Erythroblast (primary cell): ENCODE results near the gene PIF1.

Source experiments
- DNase-seq, 2 experiments: peaks; one replicate each; lab custom pipeline; 2025; lab: John Stamatoyannopoulos, UW
- GATA1 ChIP-seq: IDR thresholded peaks from 2 replicates; pipeline ENCODE4 v1.6.1; 2011; ENCODE audit warnings: low read depth, mild to moderate bottlenecking, control low read depth, low read length, moderate library complexity
- POLR2A ChIP-seq: IDR thresholded peaks from 2 replicates; pipeline ENCODE4 v1.6.1; 2011; ENCODE audit warnings: mild to moderate bottlenecking, low read length

The PIF1 gene, protein sequence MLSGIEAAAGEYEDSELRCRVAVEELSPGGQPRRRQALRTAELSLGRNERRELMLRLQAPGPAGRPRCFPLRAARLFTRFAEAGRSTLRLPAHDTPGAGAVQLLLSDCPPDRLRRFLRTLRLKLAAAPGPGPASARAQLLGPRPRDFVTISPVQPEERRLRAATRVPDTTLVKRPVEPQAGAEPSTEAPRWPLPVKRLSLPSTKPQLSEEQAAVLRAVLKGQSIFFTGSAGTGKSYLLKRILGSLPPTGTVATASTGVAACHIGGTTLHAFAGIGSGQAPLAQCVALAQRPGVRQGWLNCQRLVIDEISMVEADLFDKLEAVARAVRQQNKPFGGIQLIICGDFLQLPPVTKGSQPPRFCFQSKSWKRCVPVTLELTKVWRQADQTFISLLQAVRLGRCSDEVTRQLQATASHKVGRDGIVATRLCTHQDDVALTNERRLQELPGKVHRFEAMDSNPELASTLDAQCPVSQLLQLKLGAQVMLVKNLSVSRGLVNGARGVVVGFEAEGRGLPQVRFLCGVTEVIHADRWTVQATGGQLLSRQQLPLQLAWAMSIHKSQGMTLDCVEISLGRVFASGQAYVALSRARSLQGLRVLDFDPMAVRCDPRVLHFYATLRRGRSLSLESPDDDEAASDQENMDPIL

DNA sequence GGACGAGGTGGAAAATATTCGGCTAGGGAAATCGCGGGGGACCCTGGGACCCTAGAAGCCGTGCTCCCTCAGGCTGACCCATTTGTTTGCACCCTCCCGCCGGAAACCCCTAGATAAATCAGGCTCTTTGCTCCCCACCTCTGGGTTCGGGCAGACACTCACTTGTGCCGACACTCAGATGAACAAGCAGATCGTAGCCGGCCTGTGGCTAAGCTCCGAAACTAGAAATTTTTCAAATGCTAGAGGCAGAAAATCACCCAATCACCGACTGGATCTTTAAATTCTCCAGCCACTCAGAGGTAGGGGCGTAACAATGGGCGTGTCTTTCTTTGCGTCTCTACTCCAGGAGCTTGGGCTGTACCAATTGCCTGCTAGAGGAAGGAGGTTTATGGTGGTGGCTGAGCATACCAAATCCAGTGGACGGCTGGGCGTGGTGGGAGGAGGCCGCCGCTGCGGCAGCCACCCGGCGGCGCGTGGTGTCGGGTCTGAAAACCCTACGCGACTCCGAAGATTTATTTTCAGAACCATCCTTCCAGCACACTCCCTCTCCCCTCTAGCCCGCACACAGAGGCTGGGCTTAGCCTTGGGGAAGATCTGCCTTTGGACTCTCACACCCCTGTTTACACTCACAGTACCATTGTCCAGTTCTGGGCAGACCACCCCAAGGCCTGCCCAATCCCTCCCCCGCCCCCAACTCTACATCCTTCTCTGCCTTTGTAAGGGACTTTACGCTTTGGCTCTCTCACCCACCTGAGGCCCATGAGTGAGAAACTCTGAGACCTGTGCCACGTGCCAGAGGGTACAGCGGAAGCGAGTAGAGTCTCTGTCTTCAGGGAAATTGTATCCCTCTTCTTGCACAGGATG lies at the start of gene PIF1:
TSS of gene PIF1 (minus strand) at position 217 of the 864 bp plus-strand sequence. CDS start 1,312 bp downstream, outside the sequence.
- TF ChIP-seq POLR2A (peak; percentile 91), GATA1 (no peak)
- DNase-seq = peak; percentile 98 to 99

DNA sequence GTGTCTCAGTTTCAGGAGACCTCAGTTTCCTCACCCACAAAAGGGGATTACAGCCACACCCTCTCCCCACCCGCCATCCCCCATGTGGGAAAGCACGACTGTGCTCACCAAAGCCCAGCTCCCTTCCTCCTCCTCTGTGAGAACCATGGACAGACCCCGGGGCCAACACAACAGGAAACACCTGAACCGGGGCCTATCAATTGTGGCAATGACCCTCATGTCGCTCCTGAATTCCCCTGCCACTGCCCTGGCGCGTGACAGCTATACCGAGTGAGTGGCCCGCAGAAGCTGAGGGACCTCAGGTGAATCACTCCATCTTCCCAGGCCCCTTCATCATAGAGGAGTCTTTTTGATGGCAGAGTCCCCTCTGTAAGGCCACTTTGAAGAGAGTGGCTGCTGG lies 44.9 kb upstream of the PIF1 start:
- no peak for DNase-seq

DNA sequence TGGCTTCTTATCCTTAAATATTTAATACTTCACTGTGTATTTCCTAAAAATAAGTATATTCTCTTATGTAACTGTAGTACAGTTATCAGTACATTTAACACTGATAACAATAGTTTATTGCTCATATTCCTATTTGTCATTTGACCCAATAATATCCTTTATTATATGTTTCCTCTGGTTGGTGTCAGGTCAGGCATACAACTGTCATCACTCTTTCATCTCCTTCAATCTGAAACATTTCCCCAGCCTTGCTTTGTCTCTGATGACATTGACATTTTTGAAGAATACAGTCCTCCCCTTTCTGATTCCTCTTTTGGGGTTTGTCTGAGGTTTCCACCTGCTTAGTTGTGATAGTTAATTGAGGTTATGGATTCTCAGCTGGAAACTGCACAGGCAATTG lies 44.1 kb upstream of the PIF1 start:
- DNase-seq = no peak
- TF ChIP-seq POLR2A (no peak), GATA1 (no peak)

More for the DNA sequence above, 44.9 kb upstream of the PIF1 start:
- TF ChIP-seq GATA1 (no peak), POLR2A (no peak)

DNA sequence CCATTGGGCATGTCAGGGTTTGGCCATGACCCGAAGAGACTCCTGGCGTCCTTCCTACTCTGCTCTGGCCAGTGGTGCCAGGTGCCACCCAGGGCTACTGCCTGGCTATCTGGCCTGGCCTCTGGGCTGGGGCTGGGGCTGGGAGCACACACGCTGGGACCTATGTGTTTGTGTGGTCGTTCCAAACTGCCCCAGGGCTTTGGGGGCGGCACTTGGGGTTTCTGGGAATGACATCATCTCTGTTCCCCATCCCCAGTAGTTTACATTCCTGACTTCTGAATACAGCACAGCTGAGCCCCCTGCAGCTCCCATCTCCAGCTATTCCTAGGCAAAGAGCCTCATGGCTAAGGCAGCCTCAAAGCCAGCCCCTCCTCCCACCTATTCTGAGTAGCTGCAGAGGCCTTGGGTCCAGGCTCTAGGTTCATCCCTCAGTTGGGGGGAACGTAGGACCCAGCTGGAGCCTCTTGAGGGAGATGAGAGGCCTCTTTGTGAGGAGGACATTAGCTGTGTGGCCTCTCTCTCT lies 40.6 kb upstream of the PIF1 start:
- TF ChIP-seq GATA1 (no peak), POLR2A (no peak)
- no peak for DNase-seq

DNA sequence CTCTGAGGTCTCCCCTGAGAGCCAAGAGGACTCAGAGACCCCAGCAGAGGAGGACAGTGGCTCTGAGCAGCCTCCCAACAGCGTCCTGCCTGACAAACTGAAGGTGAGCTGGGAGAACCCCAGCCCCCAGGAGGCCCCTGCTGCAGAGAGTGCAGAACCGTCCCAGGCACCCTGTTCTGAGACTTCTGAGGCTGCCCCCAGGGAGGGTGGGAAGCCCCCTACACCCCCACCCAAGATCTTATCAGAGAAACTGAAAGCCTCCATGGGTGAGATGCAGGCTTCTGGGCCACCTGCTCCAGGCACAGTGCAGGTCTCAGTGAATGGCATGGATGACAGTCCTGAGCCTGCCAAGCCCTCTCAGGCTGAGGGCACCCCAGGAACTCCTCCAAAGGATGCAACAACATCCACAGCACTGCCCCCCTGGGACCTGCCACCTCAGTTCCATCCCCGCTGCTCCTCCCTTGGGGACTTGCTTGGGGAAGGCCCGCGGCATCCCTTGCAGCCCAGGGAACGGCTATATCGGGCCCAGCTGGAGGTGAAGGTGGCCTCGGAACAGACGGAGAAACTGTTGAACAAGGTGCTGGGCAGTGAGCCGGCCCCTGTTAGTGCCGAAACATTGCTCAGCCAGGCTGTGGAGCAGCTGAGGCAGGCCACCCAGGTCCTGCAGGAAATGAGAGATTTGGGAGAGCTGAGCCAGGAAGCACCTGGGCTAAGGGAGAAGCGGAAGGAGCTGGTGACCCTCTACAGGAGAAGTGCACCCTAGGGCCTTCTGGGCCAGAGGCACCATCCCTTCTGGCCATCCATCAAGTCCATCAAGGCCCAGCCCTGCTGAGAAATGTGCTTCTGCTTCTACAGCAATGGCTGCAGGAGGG lies 39.9 kb upstream of the PIF1 start:
- DNase-seq = no peak
- no peak for TF ChIP-seq POLR2A
- no peak for TF ChIP-seq GATA1

DNA sequence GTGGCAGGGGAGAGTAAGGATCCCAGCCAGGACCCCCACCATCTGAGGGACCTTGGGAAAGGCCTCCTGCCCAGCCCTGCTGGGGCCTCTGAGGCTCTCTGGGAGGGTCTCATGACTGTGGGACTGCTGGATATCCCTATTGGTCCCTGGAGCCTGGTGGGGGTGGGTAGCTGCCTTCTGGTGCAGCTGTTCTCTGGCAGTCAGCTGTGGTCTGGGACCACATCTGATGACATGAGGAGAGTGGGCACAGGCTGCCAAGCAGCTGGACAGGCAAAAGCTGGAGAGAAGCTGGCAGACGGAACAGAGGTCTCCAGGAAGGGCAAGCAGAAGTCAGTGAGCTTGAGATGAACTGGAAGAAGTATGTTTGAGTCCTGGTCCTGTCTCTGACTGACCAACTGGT lies 38.6 kb upstream of the PIF1 start:
- DNase-seq = no peak
- TF ChIP-seq GATA1 = no peak
- no peak for TF ChIP-seq POLR2A

DNA sequence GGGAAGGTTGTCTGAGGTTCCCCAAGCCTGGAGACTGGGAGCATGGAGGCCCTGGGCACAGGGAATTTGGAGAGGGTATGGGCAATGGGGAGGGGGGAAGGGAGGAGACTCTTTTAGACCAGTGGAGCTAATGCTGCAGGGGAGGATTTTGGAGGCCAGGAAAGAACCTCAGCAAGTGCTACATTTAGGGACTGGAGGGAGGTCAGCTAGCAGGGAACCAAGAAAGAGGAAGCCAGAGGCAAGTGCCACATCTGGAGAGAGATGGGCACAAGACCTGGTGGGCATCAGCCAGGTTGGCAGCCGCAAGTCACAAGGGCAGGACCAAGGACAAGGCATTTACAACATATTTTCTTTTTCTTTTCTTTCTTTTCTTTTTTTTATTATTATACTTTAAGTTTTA lies 37.0 kb upstream of the PIF1 start:
- TF ChIP-seq POLR2A (no peak), GATA1 (no peak)
- DNase-seq = no peak

DNA sequence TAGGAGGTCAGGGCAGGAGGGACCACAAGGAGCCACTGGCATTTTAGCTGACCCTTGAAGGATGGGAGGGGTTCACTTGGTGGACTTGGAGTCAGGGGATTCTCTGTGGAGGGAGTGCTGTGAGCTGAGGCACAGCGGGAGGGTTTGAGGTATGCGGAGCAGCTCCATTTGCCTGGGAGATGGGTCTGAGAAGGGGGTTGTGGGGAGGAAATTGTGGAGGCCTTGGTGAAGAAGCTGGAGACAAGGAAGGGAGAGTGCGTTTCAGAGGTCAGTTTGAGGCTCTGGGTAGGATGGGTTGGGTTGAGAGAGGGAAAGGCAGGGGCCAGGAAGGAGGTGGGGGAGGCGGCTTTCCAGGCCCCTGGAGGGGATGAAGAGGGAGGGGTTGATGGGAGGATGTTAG lies 36.5 kb upstream of the PIF1 start:
- TF ChIP-seq GATA1 (no peak), POLR2A (no peak)
- no peak for DNase-seq

DNA sequence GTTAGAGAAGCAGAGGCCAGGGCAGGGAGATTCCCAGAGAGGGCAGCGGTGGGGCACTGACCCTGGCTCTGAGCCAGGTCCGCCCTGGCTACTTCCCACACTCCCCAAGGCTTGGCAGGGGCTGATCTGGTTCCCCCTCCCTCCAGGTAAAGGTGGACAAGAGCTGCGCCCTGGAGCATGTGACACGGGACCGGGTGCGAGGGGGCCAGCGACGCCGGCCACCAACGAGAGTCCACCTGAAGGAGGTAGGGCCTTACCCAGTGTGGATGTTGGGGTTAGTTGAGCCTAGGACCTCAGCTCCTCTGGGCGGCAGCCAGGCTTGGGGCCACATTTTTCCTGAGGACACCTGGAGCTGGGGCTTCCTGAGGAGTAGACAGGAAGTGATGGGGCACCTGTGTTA lies 35.9 kb upstream of the PIF1 start:
- TF ChIP-seq POLR2A = no peak
- no peak for TF ChIP-seq GATA1
- no peak for DNase-seq

DNA sequence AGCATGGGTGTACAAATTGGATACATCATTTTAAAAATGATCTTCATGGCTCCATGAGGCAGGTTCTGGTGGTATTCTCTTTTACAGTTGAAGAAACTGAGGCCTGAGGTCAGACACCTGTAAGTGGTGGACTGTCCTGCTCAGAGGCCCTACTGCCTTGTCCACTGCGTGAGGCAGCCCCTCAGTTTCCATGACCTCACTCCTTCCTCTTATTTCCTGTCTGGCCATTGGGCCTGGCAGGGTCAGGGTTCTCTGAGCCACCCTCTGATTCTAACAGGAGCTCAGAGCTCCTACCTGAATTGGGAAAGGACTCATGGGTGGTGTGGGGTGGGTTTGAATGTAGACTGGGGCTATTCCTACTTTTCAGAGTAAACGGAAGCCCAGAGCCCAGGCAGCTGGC lies 33.8 kb upstream of the PIF1 start:
- no peak for TF ChIP-seq GATA1
- no peak for TF ChIP-seq POLR2A
- DNase-seq = no peak

DNA sequence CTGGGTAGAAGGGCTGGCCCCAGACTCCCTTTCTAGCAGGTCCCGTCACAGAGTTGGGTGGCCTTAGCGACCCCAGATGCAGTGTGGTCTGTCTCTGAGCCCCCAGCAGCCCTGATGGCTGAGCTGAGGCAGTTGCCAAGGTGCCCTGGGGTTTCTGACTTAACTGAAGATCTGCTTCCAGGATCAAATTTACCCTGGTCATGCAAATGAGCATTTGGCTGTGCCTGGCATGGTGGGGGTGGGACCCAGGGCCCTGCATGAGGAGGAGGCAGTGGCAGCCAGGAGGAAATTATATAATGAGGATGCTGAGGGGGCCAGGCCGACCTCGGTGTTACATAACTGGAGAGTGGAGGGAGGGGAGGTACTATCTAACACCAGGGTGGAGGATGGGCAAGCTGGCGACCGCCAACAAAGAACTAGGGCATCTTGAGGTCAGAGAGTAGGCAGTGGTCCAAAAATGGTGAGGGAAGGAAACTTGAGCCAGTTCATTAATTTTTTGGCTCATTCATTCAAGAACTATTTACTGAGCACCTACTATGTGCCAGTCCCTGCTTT lies 32.7 kb upstream of the PIF1 start:
- no peak for DNase-seq
- TF ChIP-seq GATA1 = no peak
- TF ChIP-seq POLR2A = no peak

DNA sequence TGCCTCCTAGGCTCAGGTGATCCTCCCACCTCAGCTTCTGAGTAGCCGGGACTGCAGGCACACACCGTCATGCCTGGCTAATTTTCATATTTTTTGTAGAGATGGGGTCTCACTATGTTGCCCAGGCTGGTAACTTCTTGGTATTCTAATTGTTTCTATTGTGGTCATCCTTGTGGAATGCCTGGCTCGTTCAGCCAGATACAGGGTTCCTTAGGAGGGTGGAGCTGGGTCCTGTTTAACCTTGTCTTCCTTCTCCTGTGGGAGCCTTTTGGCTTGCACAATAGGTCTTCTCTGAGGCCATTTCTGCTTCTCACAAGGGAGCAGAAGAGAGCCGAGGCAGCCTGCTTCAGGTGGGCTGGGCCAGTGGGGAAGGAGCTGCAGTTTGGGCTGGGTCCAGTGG lies 32.0 kb upstream of the PIF1 start:
- DNase-seq = no peak
- TF ChIP-seq GATA1 (no peak), POLR2A (no peak)
